ENCODE data around the gene MACF1.

MACF1 gene

GRCh38 chr1:39239968-39240367, 35.5 kb downstream of the MACF1 start:
- Mint-ChIP-seq H3K27ac (no peak overlapping the region), H3K4me1 (peaks cover 19 to 41% of the 10 kb centered on the region in 2 donors), H3K36me3 (peaks cover 18 to 41% of the 10 kb centered on the region in 2 donors), H3K4me3 (peak overlapping the region in 1 of 2 donors; percentile 12), H3K27me3 (no peaks in the 10 kb centered on the region), H3K9me3 (no peaks in the 10 kb centered on the region)
- DNase-seq (no peak), ATAC-seq (replicated peaks) (no peak)

GRCh38 chr1:39243302-39243701, 38.8 kb downstream of the MACF1 start:
- Mint-ChIP-seq H3K4me1 (peaks cover 12 to 32% of the 10 kb centered on the region in 2 donors), H3K4me3 (no peak overlapping the region), H3K27me3 (no peaks in the 10 kb centered on the region), H3K36me3 (peaks cover 19 to 30% of the 10 kb centered on the region in 2 donors), H3K9me3 (no peaks in the 10 kb centered on the region), H3K27ac (peak overlapping the region; percentile 25)
- no peak for ATAC-seq (replicated peaks)
- no peak for DNase-seq

GRCh38 chr1:39250460-39251240, 46.2 kb downstream of the MACF1 start:
- H3K27ac Mint-ChIP-seq, result no peak overlapping the region
- H3K36me3 Mint-ChIP-seq, result peaks cover 19 to 26% of the 10 kb centered on the region in 2 donors
- H3K27me3 Mint-ChIP-seq, result no peaks in the 10 kb centered on the region
- ATAC-seq (replicated peaks), result no peak
- H3K9me3 Mint-ChIP-seq, result no peaks in the 10 kb centered on the region
- H3K4me1 Mint-ChIP-seq, result peaks cover 10 to 21% of the 10 kb centered on the region in 2 donors
- no peak overlapping the region for H3K4me3 Mint-ChIP-seq
- DNase-seq, result no peak

GRCh38 chr1:39255222-39255621, 50.7 kb downstream of the MACF1 start:
- DNase-seq (no peak), ATAC-seq (replicated peaks) (no peak)
- Mint-ChIP-seq H3K27me3 (no peaks in the 10 kb centered on the region), H3K36me3 (peaks cover 14 to 22% of the 10 kb centered on the region in 2 donors), H3K4me3 (no peak overlapping the region), H3K9me3 (no peaks in the 10 kb centered on the region), H3K4me1 (peaks cover 11 to 13% of the 10 kb centered on the region in 2 donors), H3K27ac (no peak overlapping the region)

- peak overlapping the region; percentile 63 for H3K27ac Mint-ChIP-seq
- no peaks in the 10 kb centered on the region for H3K27me3 Mint-ChIP-seq
- DNase-seq (peak; percentile 28), ATAC-seq (replicated peaks) (peak; percentile 46 to 55)
- H3K4me1 Mint-ChIP-seq, result peaks cover 19 to 34% of the 10 kb centered on the region in 2 donors
- no peaks in the 10 kb centered on the region for H3K9me3 Mint-ChIP-seq
- H3K36me3 Mint-ChIP-seq, result peaks cover 12 to 20% of the 10 kb centered on the region in 2 donors
- H3K4me3 Mint-ChIP-seq, result no peak overlapping the region
Measured at GRCh38 chr1:39258146-39258924, 53.8 kb downstream of the MACF1 start.

- ATAC-seq (replicated peaks), result no peak
- H3K9me3 Mint-ChIP-seq, result no peaks in the 10 kb centered on the region
- peaks cover 19 to 34% of the 10 kb centered on the region in 2 donors for H3K4me1 Mint-ChIP-seq
- H3K27me3 Mint-ChIP-seq, result no peaks in the 10 kb centered on the region
- H3K4me3 Mint-ChIP-seq, result no peak overlapping the region
- peaks cover 13 to 20% of the 10 kb centered on the region in 2 donors for H3K36me3 Mint-ChIP-seq
- no peak for DNase-seq
- no peak overlapping the region for H3K27ac Mint-ChIP-seq
Measured at GRCh38 chr1:39258925-39259244, 54.4 kb downstream of the MACF1 start.

GRCh38 chr1:39261712-39262221, 57.3 kb downstream of the MACF1 start:
- no peak overlapping the region for H3K27ac Mint-ChIP-seq
- ATAC-seq (replicated peaks), result no peak

GRCh38 chr1:39262802-39263201, 58.3 kb downstream of the MACF1 start:
- H3K9me3 Mint-ChIP-seq, result no peaks in the 10 kb centered on the region
- H3K27me3 Mint-ChIP-seq, result no peaks in the 10 kb centered on the region
- no peak for ATAC-seq (replicated peaks)
- peaks cover 26 to 50% of the 10 kb centered on the region in 2 donors for H3K4me1 Mint-ChIP-seq
- no peak overlapping the region for H3K4me3 Mint-ChIP-seq
- no peak overlapping the region for H3K27ac Mint-ChIP-seq
- DNase-seq, result no peak
- peaks cover 11 to 15% of the 10 kb centered on the region in 2 donors for H3K36me3 Mint-ChIP-seq

More at GRCh38 chr1:39261712-39262221, 57.3 kb downstream of the MACF1 start:
- Mint-ChIP-seq H3K4me3 (no peak overlapping the region), H3K9me3 (no peaks in the 10 kb centered on the region), H3K36me3 (peaks cover 13 to 20% of the 10 kb centered on the region in 2 donors), H3K4me1 (peaks cover 24 to 46% of the 10 kb centered on the region in 2 donors), H3K27me3 (no peaks in the 10 kb centered on the region)
- DNase-seq, result no peak

GRCh38 chr1:39266269-39266668, 61.8 kb downstream of the MACF1 start:
- Mint-ChIP-seq H3K27me3 (no peaks in the 10 kb centered on the region), H3K27ac (no peak overlapping the region), H3K36me3 (peaks cover 11 to 27% of the 10 kb centered on the region in 2 donors), H3K9me3 (no peaks in the 10 kb centered on the region), H3K4me1 (peaks cover 51 to 70% of the 10 kb centered on the region in 2 donors), H3K4me3 (no peak overlapping the region)
- ATAC-seq (replicated peaks), result no peak
- no peak for DNase-seq

- Mint-ChIP-seq H3K36me3 (peaks cover 11 to 29% of the 10 kb centered on the region in 2 donors), H3K4me3 (no peak overlapping the region), H3K9me3 (no peaks in the 10 kb centered on the region), H3K27ac (peak overlapping the region; percentile 31), H3K4me1 (peaks cover 54 to 70% of the 10 kb centered on the region in 2 donors), H3K27me3 (no peaks in the 10 kb centered on the region)
- no peak for DNase-seq
- ATAC-seq (replicated peaks), result no peak
Measured at GRCh38 chr1:39266792-39267191, 62.3 kb downstream of the MACF1 start.

- ATAC-seq (replicated peaks), result peak in 1 of 2 donors; percentile 45
- peaks cover 6 to 30% of the 10 kb centered on the region in 2 donors for H3K36me3 Mint-ChIP-seq
- no peaks in the 10 kb centered on the region for H3K27me3 Mint-ChIP-seq
- DNase-seq, result peak; percentile 11
- H3K27ac Mint-ChIP-seq, result peak overlapping the region; percentile 89
- no peaks in the 10 kb centered on the region for H3K9me3 Mint-ChIP-seq
- H3K4me3 Mint-ChIP-seq, result peak overlapping the region; percentile 66 to 81
- H3K4me1 Mint-ChIP-seq, result peaks cover 59 to 70% of the 10 kb centered on the region in 2 donors
Measured at GRCh38 chr1:39268112-39268581, 63.7 kb downstream of the MACF1 start.

GRCh38 chr1:39268906-39269305, 64.4 kb downstream of the MACF1 start:
- Mint-ChIP-seq H3K4me1 (peaks cover 59 to 71% of the 10 kb centered on the region in 2 donors), H3K4me3 (peak overlapping the region; percentile 66 to 81), H3K27me3 (no peaks in the 10 kb centered on the region), H3K27ac (peak overlapping the region; percentile 89), H3K36me3 (peaks cover 5 to 30% of the 10 kb centered on the region in 2 donors), H3K9me3 (no peaks in the 10 kb centered on the region)
- ATAC-seq (replicated peaks) (no peak), DNase-seq (no peak)

GRCh38 chr1:39269349-39269748, 64.9 kb downstream of the MACF1 start:
- H3K9me3 Mint-ChIP-seq, result no peaks in the 10 kb centered on the region
- peak; percentile 1 to 43 for ATAC-seq (replicated peaks)
- no peaks in the 10 kb centered on the region for H3K27me3 Mint-ChIP-seq
- H3K27ac Mint-ChIP-seq, result peak overlapping the region; percentile 89
- H3K4me3 Mint-ChIP-seq, result peak overlapping the region; percentile 66 to 81
- no peak for DNase-seq
- H3K4me1 Mint-ChIP-seq, result peaks cover 59 to 71% of the 10 kb centered on the region in 2 donors
- peaks cover 5 to 30% of the 10 kb centered on the region in 2 donors for H3K36me3 Mint-ChIP-seq

- H3K27ac Mint-ChIP-seq, result peak overlapping the region; percentile 89
- peak; percentile 94 to 97 for ATAC-seq (replicated peaks)
- peak overlapping the region; percentile 66 to 81 for H3K4me3 Mint-ChIP-seq
- DNase-seq, result peak; percentile 74
- H3K27me3 Mint-ChIP-seq, result no peaks in the 10 kb centered on the region
- no peaks in the 10 kb centered on the region for H3K9me3 Mint-ChIP-seq
- peaks cover 59 to 71% of the 10 kb centered on the region in 2 donors for H3K4me1 Mint-ChIP-seq
- H3K36me3 Mint-ChIP-seq, result peaks cover 5 to 30% of the 10 kb centered on the region in 2 donors
Measured at GRCh38 chr1:39269791-39270342, 65.4 kb downstream of the MACF1 start.

Data from stimulated activated naive B cell treated with anti-CD40 and anti-IgM and Interleukin-4, amounts not matched to agents 10 μg/mL and 1 μg/mL and 100 μg/mL, for 72 hours (primary cell).